GM18861 (cell line): ENCODE measurements around the gene PSORS1C1.
"Not testable (repeated sequence)": the region's sequence is repeated elsewhere in the genome, so short reads cannot be mapped to it uniquely, and the experiment has no call there.

Experiments
- ATAC-seq: cut with Tn5 transposase; IDR thresholded peaks from one replicate; pipeline ENCODE4 v1.9.1; 2021; ENCODE audit not compliant: unreplicated experiment

Gene PSORS1C1

DNA sequence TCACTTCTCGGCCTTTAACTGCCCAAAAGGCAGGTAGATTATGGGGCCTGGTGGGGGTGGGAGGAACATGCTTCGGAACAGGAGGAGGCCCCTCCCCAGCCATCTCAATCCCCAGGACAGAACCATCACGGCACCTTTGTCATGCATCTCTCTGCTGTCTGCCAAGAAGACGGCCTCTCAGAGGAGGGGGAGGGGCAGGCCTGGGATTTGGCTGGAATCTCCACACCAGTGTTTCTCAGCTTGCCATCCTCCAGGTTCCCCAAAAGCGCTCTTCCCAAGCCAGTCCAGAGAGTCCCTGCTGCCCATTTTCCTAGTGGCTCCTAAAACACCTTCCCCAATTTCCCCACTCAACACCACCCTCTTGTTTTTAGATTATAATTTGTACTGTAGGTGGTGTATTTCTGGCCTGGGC lies 58.4 kb downstream of the PSORS1C1 start:
- no peak for ATAC-seq

DNA sequence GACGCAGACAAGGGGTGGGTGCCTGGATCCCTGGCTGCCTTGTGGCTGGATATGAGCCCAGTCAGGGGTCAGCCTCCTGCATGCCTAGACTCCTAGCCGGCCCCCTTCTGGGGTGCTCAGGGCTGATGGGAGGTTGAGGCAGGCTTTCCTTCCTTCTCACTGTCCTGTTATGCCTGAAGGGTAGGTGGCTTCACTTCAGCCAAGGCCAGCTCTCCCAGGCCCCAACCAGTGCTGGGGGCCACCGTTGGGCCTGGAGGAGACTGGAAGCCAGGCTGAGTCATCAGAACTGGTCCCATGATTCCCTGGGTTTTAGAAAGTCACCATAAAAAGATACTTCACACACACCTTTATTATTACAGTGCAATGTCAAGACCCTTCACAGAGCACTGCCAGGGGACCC lies 58.8 kb downstream of the PSORS1C1 start:
- ATAC-seq, result no peak

DNA sequence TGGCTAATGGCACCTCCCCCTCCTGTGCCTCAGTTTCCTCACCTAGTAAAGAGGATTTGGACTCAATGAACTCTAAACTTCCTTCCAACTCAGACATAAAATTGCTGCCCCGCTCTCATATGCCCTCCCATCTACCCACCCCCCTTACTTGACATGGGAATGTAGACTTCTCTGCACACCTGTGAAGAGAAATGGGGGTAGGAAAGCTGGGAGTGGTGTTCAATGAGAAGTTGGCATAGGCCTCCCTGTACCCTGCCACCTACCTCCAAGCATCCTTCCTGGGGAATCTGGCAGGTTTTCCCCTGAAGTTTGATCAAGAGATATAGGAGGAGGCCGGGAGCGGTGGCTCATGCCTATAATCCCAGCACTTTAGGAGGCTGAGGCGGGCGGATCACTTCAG lies 59.8 kb downstream of the PSORS1C1 start:
- no peak for ATAC-seq

DNA sequence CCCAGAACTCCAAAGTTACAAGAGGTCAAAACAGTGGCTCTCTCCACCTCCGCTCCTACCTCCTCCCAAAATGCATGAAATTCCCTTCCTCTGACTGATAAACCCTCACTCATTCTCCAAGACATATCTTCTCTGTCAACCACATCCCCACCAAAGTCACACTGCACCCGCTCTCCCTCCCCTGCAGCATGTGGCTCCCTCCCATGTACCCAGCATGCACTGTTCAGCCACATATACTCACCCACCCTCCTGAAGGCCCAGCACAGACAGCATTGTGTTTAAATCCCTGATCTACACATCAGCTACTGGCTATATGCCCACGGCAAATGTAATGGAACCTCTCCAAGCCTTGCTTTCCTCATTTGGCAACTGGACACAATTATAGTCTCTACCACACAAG lies 61.4 kb downstream of the PSORS1C1 start:
- no peak for ATAC-seq

DNA sequence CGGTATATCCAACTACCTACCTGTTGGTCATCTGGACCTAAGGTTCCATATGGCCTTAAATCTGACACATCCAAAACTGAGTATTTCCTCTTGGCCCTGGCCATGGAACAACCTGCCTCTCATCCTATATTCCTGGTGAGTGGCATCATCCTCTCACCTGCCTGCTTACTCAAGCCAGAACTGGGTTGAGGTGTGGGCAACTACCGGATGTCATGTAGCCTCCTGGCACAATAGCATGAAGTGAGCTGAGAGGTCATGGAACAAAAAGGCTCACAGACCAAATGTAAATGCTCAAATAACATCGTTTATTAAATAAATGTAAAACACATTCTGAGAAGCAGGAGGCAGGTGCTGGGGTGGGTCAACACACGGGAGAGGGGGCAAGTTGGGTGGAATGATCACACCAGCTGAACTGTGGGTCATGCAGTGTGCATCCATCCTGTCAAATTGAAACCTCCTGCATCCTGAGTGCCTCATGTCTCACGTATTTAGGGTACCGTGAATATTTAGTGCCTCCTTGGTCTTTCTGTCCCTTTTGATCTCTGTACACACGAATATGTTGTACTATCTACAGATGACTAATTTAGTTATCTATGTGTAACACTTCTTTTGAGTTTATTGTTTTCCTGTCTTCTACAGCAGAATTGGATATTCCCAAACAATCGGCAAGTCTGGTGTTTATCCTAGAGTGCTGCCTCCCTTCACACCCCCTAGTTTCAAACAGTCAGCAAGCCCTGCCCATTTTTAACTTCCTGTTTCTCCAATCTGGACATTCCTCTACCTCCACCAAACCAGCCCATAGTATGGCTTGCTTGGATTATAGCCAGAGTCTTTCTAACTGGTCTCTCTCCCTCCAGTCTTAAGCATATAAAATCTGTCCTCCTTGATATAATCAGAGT lies 63.8 kb downstream of the PSORS1C1 start:
- ATAC-seq, result no peak

DNA sequence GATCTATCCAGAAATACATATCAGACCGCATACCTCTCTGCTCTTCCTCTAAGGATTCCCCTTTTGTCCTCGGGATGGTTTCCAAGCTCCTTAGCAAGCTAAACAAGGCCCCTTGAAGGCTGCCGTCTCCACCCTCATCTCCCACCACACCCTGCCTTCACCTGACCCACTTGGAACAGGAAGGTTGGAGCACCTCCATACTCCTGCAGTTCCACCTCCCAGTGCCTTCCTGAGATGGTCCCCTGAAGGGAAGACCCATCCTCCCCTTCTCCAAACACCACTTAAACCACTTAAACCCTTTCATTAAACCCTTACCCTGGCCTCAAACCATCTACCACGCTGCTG lies 64.4 kb downstream of the PSORS1C1 start:
- no peak for ATAC-seq

DNA sequence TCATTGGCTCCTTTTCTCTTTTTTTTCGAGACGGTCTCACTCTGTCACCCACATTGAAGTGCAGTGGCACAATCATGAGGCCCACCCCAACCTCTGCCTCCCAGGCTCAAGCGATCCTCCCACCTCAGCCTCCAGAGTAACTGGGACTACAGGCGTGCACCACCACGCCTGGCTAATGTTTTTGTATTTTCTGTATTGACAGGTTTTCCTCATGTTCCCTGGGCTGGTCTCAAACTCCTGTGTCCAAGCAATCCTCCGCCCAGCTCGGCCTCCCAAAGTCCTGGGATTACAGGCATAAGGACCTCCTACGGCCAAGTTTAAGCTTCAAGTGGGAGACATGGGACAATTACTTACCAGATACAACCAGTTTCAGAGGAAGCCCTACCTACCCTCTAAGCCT lies 65.3 kb downstream of the PSORS1C1 start:
- no peak for ATAC-seq

DNA sequence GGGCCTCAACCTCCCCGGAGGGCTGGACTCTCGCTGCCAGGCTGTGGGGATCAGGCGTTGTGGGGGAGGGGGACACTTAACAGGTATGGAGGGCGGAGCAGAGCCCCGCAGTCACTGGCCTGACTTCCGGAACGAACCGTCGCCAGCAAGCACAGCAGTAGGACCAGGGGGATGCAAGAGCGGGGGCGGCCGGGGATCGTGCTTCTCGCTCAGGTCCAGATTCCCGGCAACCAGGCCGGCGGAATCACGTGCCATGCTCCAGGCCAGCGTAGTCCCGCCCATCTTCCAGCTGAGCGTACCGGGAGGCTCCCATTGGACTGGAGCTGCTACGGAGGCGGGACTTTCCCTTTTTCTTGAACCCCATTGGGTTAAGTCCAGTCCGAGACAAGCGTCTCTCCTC lies 65.9 kb downstream of the PSORS1C1 start:
- no peak for ATAC-seq

DNA sequence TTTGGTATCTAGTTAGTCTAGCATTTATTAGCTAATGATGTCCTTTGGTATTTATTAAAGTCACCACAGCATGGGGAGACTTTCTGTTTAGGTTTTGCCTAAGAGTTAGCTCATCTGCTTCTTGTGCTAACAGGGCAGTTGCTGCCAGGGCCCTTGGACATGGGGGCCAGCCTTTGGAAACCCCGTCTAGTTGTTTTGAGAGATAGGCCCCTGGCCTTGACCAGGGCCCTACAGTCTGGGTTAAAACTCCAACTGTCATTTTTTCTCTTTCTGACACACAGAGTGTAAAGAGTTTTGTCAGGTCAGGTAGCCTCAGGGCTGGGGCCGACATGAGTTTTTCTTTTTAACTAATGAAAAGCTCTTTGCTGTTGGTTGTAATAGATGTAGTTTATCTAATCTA lies 68.7 kb downstream of the PSORS1C1 start:
- not testable (repeated sequence) for ATAC-seq

DNA sequence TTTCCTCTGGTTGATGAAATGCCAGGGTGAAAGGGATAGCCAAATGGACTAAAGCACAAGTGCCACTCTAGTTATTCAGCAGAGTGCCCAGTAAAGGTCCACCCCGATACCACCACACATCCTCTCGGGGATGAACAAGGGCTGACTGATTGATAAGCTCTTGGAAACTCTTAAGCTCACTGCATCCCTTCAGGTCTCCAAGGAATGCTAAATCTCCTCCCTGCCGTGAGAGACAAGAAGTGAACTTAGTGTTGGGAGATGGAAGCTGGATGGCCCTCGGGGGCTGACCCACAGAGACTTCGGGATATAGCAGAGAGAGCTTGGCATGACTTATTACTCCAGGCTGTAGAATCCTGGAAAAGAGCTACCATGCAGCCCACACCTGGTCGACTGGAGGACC lies 69.3 kb downstream of the PSORS1C1 start:
- ATAC-seq, result not testable (repeated sequence)

DNA sequence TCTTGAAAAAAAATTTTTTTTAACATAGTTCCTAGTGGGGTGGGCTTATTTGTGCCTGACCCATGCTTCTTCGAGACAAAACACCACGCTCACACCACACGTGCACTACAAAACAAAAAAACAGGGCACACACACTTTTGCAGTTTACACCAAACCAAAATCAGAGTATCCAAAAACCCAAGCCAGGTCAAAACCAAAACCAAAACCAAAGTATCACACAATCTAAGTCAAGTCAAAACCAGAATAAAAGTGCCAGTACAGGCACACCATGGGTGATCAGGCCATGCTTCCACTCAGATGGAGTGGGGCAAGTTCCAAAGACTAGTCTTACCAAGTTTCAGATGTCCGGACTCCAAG lies 71.1 kb downstream of the PSORS1C1 start:
- not testable (repeated sequence) for ATAC-seq

DNA sequence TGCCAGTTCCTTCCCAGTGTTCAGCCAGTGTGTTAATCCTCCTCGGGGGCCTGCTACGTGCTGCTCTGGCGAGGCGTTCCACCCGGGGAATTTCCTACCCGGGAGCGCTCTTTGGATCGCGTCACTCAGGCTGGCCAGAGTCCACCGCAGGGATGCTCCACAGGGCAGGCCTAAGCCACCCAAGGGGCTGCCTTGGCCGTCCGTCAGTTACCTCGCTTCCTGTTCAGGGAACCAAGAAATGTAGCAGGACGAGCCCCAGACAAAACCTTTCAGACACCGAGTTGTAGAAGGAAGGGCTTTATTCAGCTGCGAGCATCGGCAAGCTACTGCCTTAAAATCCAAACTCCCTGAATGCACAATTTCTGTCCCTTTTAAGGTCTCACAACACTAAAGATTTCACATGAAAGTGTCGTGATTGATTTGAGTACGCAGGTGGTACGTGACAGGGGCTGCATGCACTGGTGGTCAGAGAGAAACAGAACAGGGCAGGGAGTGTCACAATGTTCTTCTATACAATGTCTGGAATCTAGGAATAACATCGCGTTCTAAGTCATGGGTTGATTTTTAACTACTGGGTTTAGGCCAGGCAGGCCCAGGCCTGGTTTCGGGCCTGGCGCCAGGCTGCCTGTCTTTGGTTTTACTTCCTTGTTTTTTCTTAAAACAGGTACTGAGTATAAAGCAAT lies 71.6 kb downstream of the PSORS1C1 start:
- no peak for ATAC-seq

DNA sequence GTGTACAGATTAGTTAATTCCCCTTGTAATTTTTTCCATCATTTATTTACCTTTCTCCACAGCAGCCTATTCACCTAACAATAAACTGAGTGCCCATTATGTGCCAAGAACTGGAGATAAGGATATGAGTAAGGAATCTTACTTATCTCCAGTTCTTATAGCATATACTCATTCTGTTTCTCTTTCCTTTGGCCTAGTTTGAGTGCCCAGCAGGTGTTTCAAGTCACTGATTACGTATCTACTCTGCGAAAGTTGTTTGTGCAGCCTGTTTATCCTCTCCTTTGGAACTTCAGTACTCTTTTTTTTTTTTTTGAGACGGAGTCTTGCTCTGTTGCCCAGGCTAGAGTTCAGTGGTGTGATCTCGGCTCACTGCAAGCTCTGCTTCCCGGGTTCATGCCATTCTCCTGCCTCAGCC lies 73.2 kb downstream of the PSORS1C1 start:
- no peak for ATAC-seq

DNA sequence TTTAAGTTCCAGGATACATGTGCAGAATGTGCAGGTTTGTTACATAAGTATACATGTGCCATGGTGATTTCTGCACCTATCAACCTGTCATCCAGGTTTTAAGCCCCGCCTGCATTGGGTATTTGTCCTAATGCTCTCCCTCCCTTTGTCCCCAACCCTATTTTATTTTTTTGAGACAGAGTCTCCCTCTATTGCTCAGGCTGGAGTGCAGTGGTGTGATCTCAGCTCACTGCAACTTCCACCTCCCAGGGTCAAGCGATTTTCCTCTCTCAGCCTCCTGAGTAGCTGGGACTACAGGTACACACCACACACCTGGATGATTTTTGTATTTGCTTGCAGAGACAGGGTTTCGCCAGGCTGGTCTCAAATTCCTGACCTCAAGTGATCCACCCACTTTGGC lies 74.6 kb downstream of the PSORS1C1 start:
- ATAC-seq, result not testable (repeated sequence)
